SK-MEL-5 (cell line): ENCODE results near the gene TCF12. TPM values are rescaled to one million over a fixed set of nuclear protein-coding genes. Genes with fewer than 3 reads are reported as not detected.

Experiments
- DNase-seq: peaks from one replicate; pipeline ENCODE4 v3.0.0-alpha.2; 2016; ENCODE audit warnings: low read depth, low spot score
- in situ Hi-C: cut with HindIII; loops from 2 replicates; pipeline ENCODE4 v1.10.0; 2016; ENCODE audit warnings: low sequenced_read_pairs, high pct_unique_total_duplicates, low pct_unique_long_range_greater_than_20kb
- total RNA-seq: library from RNA; depleted of rRNA; stranded (reverse); fragments of >200 nt; shearing (Covaris generic); gene quantifications from 2 replicates; pipeline ENCODE4 v1.2.3, GENCODE V29; 2014

Gene TCF12
- total RNA-seq, 1 experiment from 2014 or later = 90.2 TPM

GRCh38 chr15:57045741-57046382 is 127.4 kb downstream of the TCF12 start:
- in situ Hi-C loops = no loop called here
- no peak for DNase-seq

- no peak for DNase-seq
- in situ Hi-C loops = no loop called here
Measured at GRCh38 chr15:57048930-57049549, 130.6 kb downstream of the TCF12 start.

- DNase-seq = no peak
- in situ Hi-C loops = no loop called here
Measured at GRCh38 chr15:57053470-57053869, 135.0 kb downstream of the TCF12 start.

- in situ Hi-C loops = no loop called here
- DNase-seq = no peak
Measured at GRCh38 chr15:57054204-57054750, 135.8 kb downstream of the TCF12 start.

- DNase-seq = no peak
- in situ Hi-C loops = no loop called here
Measured at GRCh38 chr15:57056357-57056756, 137.9 kb downstream of the TCF12 start.

GRCh38 chr15:57057134-57057930 is 138.9 kb downstream of the TCF12 start:
- in situ Hi-C loops = no loop called here
- no peak for DNase-seq

GRCh38 chr15:57059026-57059660 is 140.7 kb downstream of the TCF12 start:
- DNase-seq = peak; percentile 12
- in situ Hi-C loops = no loop called here

- DNase-seq = peak; percentile 86
- in situ Hi-C loops = no loop called here
Measured at GRCh38 chr15:57060799-57061198, 142.4 kb downstream of the TCF12 start.

- in situ Hi-C loops = no loop called here
- no peak for DNase-seq
Measured at GRCh38 chr15:57061281-57061680, 142.8 kb downstream of the TCF12 start.

GRCh38 chr15:57061696-57062095 is 143.3 kb downstream of the TCF12 start:
- in situ Hi-C loops = no loop called here
- no peak for DNase-seq

GRCh38 chr15:57064033-57064432 is 145.6 kb downstream of the TCF12 start:
- in situ Hi-C loops = no loop called here
- no peak for DNase-seq

- in situ Hi-C loops = no loop called here
- no peak for DNase-seq
Measured at GRCh38 chr15:57069423-57069822, 151.0 kb downstream of the TCF12 start.

- no peak for DNase-seq
- in situ Hi-C loops = no loop called here
Measured at GRCh38 chr15:57070674-57071073, 152.2 kb downstream of the TCF12 start.

- in situ Hi-C loops = no loop called here
- DNase-seq = peak; percentile 65
Measured at GRCh38 chr15:57079446-57079845, 161.0 kb downstream of the TCF12 start.

GRCh38 chr15:57079931-57080620 is 161.6 kb downstream of the TCF12 start:
- in situ Hi-C loops = no loop called here
- DNase-seq = peak; percentile 47

- in situ Hi-C loops = no loop called here
- no peak for DNase-seq
Measured at GRCh38 chr15:57082054-57082728, 163.7 kb downstream of the TCF12 start.

GRCh38 chr15:57084192-57084591 is 165.7 kb downstream of the TCF12 start:
- no peak for DNase-seq
- in situ Hi-C loops = no loop called here
